NCI-H748 (cell line): ENCODE measurements around the gene ESRRB.
"Not testable (repeated sequence)": the region's sequence is repeated elsewhere in the genome, so short reads cannot be mapped to it uniquely, and the experiment has no call there.

Source experiments
- DNase-seq: peaks from one replicate; lab custom pipeline; 2025; ENCODE audit not compliant: unreplicated experiment; lab: John Stamatoyannopoulos, UW

Gene ESRRB

GRCh38 chr14:76536636-76537035, 160.7 kb downstream of the ESRRB start:
- not testable (repeated sequence) for DNase-seq

DNA sequence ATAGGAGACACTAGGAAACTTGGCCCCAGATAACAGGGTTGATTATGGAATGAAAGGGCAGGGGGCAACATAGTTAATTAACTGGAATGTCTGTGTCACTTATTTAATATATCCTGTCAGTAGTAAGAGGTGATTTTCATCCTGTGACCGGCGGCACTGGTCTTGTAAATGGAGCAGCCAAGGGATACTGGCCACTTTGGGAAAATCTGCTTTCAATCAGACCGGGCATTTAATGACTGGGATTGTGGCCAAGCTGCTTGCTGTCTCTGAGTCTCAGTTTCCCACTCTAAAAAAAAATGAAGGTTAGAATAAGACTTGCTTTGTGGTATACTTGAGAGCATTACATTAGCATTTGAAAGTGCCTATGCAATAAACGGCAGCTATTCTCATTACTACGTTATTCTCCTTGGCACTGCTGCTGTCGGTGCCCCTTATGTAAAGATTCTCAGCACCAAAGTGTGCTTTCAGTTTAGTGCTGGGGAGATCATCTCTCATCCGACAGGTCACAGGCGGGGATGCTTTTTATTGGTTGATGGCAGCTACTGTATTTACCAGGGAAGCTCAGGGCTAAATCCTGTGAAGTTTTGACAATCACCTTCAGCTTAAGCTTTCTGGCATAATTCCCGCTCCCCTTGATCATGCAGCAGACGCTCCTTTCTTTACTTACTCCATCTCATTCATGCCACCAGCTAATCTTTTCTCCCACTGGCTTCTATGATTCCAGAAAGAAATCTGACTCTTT, 162.1 kb downstream of the ESRRB start:
- DNase-seq, result peak; percentile 13

- no peak for DNase-seq
These were observed 162.7 kb downstream of the ESRRB start for GRCh38 chr14:76538648-76539008.

GRCh38 chr14:76539130-76539529, 163.2 kb downstream of the ESRRB start:
- DNase-seq, result no peak

- DNase-seq, result no peak
These were observed 165.8 kb downstream of the ESRRB start for GRCh38 chr14:76541594-76542219.

- DNase-seq, result peak; percentile 69
These were observed 170.7 kb downstream of the ESRRB start for GRCh38 chr14:76546426-76547221.

GRCh38 chr14:76547831-76548230, 171.9 kb downstream of the ESRRB start:
- no peak for DNase-seq

- DNase-seq, result peak; percentile 23
These were observed 174.6 kb downstream of the ESRRB start for GRCh38 chr14:76550534-76550933.

GRCh38 chr14:76551116-76551515, 175.2 kb downstream of the ESRRB start:
- no peak for DNase-seq
